Caco-2 (cell line): ENCODE results near the gene MRPL19. TPM values are rescaled to one million over a fixed set of nuclear protein-coding genes. Genes with fewer than 3 reads are reported as not detected.

Experiments used
- BruUV-seq: library from RNA; stranded (reverse); fragments of 400-500 nt; replicated peaks from 2 replicates; lab custom pipeline; 2021; lab: Mats Ljungman, UMichigan
- CTCF ChIA-PET: fragments of 300-600 bp; sonication (Branson Sonifier 250); formaldehyde crosslinking; loops from one replicate; lab custom pipeline; 2022; ENCODE audit warnings: antibody characterized with exemption; lab: Charles Lee
- POLR2A ChIA-PET: fragments of 300-600 bp; sonication (Branson Sonifier 250); formaldehyde crosslinking; loops from one replicate; lab custom pipeline; 2022; ENCODE audit warnings: antibody characterized with exemption; lab: Charles Lee
- DNase-seq, 2 experiments: peaks; one replicate each; pipeline versions ENCODE4 v3.0.0 to v3.0.0-alpha.2; 2020 to 2022
- H3K27me3 ChIP-seq: replicated peaks from 2 replicates; pipeline ENCODE4 v1.6.0; 2011; ENCODE audit warnings: low read length; ENCODE audit not compliant: control insufficient read depth, insufficient read depth
- H3K36me3 ChIP-seq: 2 replicates; pipeline ENCODE4 v1.5.1; 2011; ENCODE audit warnings: low read length; ENCODE audit not compliant: control insufficient read depth, insufficient read depth
- H3K4me1 ChIP-seq: fragments of 250-450 bp; sonication (Bioruptor Pico); 2 replicates; pipeline ENCODE4 v1.5.1; 2020; ENCODE audit warnings: mild to moderate bottlenecking
- H3K4me3 ChIP-seq: 2 replicates; pipeline ENCODE4 v1.5.1; 2011; ENCODE audit warnings: low read depth, mild to moderate bottlenecking, control low read depth, low read length
- H3K9me3 ChIP-seq: fragments of 250-450 bp; sonication (Bioruptor Pico); 2 replicates; pipeline ENCODE4 v1.5.1; 2020; ENCODE audit warnings: mild to moderate bottlenecking, moderate library complexity
- H3K27ac Mint-ChIP-seq: one replicate; pipeline ENCODE4 v1.8.0; 2022; ENCODE audit warnings: mixed read lengths; ENCODE audit not compliant: unreplicated experiment
- H3K27me3 Mint-ChIP-seq: one replicate; pipeline ENCODE4 v1.8.0; 2022; ENCODE audit warnings: mixed read lengths; ENCODE audit not compliant: insufficient read depth, unreplicated experiment
- H3K36me3 Mint-ChIP-seq: one replicate; pipeline ENCODE4 v1.8.0; 2022; ENCODE audit warnings: mild to moderate bottlenecking, mixed read lengths; ENCODE audit not compliant: insufficient read depth, unreplicated experiment
- H3K4me1 Mint-ChIP-seq: one replicate; pipeline ENCODE4 v1.8.0; 2022; ENCODE audit warnings: low read depth, mixed read lengths; ENCODE audit not compliant: unreplicated experiment
- H3K4me3 Mint-ChIP-seq: one replicate; pipeline ENCODE4 v1.8.0; 2022; ENCODE audit warnings: mild to moderate bottlenecking, moderate library complexity, mixed read lengths; ENCODE audit not compliant: unreplicated experiment
- H3K9me3 Mint-ChIP-seq: one replicate; pipeline ENCODE4 v1.8.0; 2022; ENCODE audit warnings: mixed read lengths; ENCODE audit not compliant: unreplicated experiment
- intact Hi-C: fragments of 100-400 bp; cut with micrococcal nuclease; formaldehyde crosslinking; loops from one replicate; pipeline ENCODE4 v1.10.0; 2022; ENCODE audit not compliant: unreplicated experiment
- total RNA-seq: library from RNA; stranded (reverse); gene quantifications from 2 replicates; pipeline ENCODE4 v1.2.3, GENCODE V29; 2022
- TF ChIP-seq, protein P1 (sequence below), 2 experiments: fragments of 200-600 bp in 1 of 2; IDR thresholded peaks; 1 replicate in 1 of 2; 2 replicates in 1 of 2; pipeline versions ENCODE4 v1.5.1 to v1.8.0; 2011 to 2022; ENCODE audit warnings: antibody characterized with exemption in 1 of 2, control low read depth in 1 of 2, inconsistent platforms in 1 of 2, low read depth in 1 of 2, low read length in 1 of 2, mild to moderate bottlenecking in 1 of 2, moderate library complexity in 1 of 2; ENCODE audit not compliant: insufficient read depth in 1 of 2, severe bottlenecking in 1 of 2, unreplicated experiment in 1 of 2

Gene MRPL19
- total RNA-seq, 1 experiment from 2014 or later = 57.8 TPM

GRCh38 chr2:75643980-75644379 is 2.6 kb upstream of the MRPL19 start:
- H3K27ac Mint-ChIP-seq = no peak overlapping the region
- Histone ChIP-seq H3K4me3 (no peak overlapping the region), H3K4me1 (peaks cover 4% of the 10 kb centered on the region; the same call in 1 of the 2 replicates), H3K27me3 (no peaks in the 10 kb centered on the region), H3K36me3 (no peaks in the 10 kb centered on the region), H3K9me3 (no peaks in the 10 kb centered on the region)
- H3K4me3 Mint-ChIP-seq = no peak overlapping the region
- no TSS peak for BruUV-seq
- DNase-seq = no peak
- H3K36me3 Mint-ChIP-seq = peaks cover 8% of the 10 kb centered on the region
- H3K27me3 Mint-ChIP-seq = peaks cover 4% of the 10 kb centered on the region
- intact Hi-C loops = no loop called here
- ChIA-PET POLR2A (no interaction called here), CTCF (no interaction called here)
- H3K4me1 Mint-ChIP-seq = peaks cover 6% of the 10 kb centered on the region
- TF ChIP-seq, protein P1, sequence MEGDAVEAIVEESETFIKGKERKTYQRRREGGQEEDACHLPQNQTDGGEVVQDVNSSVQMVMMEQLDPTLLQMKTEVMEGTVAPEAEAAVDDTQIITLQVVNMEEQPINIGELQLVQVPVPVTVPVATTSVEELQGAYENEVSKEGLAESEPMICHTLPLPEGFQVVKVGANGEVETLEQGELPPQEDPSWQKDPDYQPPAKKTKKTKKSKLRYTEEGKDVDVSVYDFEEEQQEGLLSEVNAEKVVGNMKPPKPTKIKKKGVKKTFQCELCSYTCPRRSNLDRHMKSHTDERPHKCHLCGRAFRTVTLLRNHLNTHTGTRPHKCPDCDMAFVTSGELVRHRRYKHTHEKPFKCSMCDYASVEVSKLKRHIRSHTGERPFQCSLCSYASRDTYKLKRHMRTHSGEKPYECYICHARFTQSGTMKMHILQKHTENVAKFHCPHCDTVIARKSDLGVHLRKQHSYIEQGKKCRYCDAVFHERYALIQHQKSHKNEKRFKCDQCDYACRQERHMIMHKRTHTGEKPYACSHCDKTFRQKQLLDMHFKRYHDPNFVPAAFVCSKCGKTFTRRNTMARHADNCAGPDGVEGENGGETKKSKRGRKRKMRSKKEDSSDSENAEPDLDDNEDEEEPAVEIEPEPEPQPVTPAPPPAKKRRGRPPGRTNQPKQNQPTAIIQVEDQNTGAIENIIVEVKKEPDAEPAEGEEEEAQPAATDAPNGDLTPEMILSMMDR (IDR thresholded peaks at IDR 0.05; ENCODE audit: insufficient read depth in 1 of 2, low read depth in 1 of 2, low read length in 1 of 2, severe bottlenecking in 1 of 2, unreplicated experiment in 1 of 2) = no peak
- H3K9me3 Mint-ChIP-seq = no peaks in the 10 kb centered on the region

DNA sequence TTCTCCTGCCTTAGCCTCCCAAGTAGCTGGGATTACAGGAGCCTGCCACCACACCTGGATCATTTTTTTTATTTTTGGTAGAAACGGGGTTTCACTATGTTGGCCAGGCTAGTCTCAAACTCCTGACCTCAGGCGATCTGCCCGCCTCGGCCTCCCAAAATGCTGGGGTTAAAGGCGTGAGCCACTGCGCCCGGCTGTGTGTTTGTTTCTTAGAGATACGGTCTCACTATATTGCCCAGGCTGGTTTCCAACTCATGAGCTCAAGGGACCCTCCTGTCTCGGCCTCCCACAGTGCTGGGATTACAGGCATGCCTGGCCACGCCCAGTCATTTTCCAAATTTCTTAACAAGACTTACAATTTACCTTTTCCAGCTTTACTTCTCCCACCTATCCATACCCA is 940 bp upstream of the MRPL19 start:
- no TSS peak for BruUV-seq

DNA sequence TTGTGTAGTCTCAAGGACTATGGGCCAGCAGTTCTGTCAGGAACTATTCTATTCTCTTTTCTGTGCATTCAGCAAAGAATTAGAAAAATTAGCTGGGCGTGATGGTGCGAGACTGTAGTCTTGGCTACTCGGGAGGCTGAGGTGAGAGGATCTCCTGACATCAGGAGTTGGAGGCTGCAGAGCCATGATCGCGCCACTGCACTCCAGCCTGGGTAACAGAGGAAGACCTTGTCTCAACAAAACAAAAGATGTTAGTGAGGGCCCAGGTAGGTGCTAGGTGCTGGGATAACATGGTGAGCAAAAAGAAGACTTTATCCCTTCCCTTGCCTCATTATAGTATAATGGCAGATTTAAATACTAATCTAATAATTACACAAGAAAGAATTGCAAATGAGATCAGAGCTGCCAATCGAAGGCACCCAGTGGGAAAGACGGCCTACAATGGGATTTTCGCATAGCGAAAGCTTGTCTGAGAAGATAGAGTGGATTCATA is 447 bp upstream of the MRPL19 start:
- H3K4me1 ChIP-seq = peaks cover 4% of the 10 kb centered on the region; the same call in 1 of the 2 replicates
- H3K27me3 ChIP-seq = no peaks in the 10 kb centered on the region
- DNase-seq = no peak
- H3K4me3 ChIP-seq = peak overlapping the region; percentile 83
- intact Hi-C loops = loop anchor here (2.0 kb wide), 1 partner anchor 65 kb away; the partner anchor contains the start of gene GCFC2
- peaks cover 6% of the 10 kb centered on the region for H3K4me1 Mint-ChIP-seq
- H3K36me3 Mint-ChIP-seq = peaks cover 26% of the 10 kb centered on the region
- H3K4me3 Mint-ChIP-seq = peak overlapping the region; percentile 76
- H3K27ac Mint-ChIP-seq = peak overlapping the region; percentile 86
- TF ChIP-seq, protein P1 (IDR thresholded peaks at IDR 0.05; ENCODE audit: insufficient read depth in 1 of 2, low read depth in 1 of 2, low read length in 1 of 2, severe bottlenecking in 1 of 2, unreplicated experiment in 1 of 2) = no peak
- no peaks in the 10 kb centered on the region for H3K9me3 ChIP-seq
- no peaks in the 10 kb centered on the region for H3K27me3 Mint-ChIP-seq
- H3K36me3 ChIP-seq = peaks cover 3% of the 10 kb centered on the region; the same call in 1 of the 2 replicates
- BruUV-seq = TSS peak; percentile 43
- ChIA-PET CTCF (interaction anchor here (0.6 to 1.1 kb wide), 3 partner anchors 18 to 944 kb away, joined by 4 to 7 read pairs (median 5); no protein-coding TSS in a partner anchor), POLR2A (interaction anchor here (2.0 kb wide), 1 partner anchor 64 kb away, joined by 4 read pairs; the partner anchor contains the start of gene GCFC2)
- no peaks in the 10 kb centered on the region for H3K9me3 Mint-ChIP-seq

More for the DNA sequence above, 940 bp upstream of the MRPL19 start:
- no peaks in the 10 kb centered on the region for H3K27me3 ChIP-seq
- Mint-ChIP-seq H3K36me3 (peaks cover 21% of the 10 kb centered on the region), H3K4me3 (peak overlapping the region; percentile 76), H3K4me1 (peaks cover 6% of the 10 kb centered on the region), H3K27ac (no peak overlapping the region), H3K27me3 (no peaks in the 10 kb centered on the region), H3K9me3 (no peaks in the 10 kb centered on the region)
- intact Hi-C loops = loop anchor here (2.0 kb wide), 1 partner anchor 65 kb away; the partner anchor contains the start of gene GCFC2
- H3K4me1 ChIP-seq = peaks cover 4% of the 10 kb centered on the region; the same call in 1 of the 2 replicates
- no peak for DNase-seq
- H3K4me3 ChIP-seq = no peak overlapping the region
- no peaks in the 10 kb centered on the region for H3K9me3 ChIP-seq
- TF ChIP-seq, protein P1 (IDR thresholded peaks at IDR 0.05; ENCODE audit: insufficient read depth in 1 of 2, low read depth in 1 of 2, low read length in 1 of 2, severe bottlenecking in 1 of 2, unreplicated experiment in 1 of 2) = no peak
- ChIA-PET CTCF (interaction anchor here (0.6 kb wide), 1 partner anchor 944 kb away, joined by 4 read pairs; no protein-coding TSS in a partner anchor), POLR2A (no interaction called here)
- peaks cover 1% of the 10 kb centered on the region; the same call in 1 of the 2 replicates for H3K36me3 ChIP-seq
